LHCN-M2 (cell line): ENCODE data around the gene STPG3. TPM values are rescaled to one million over a fixed set of nuclear protein-coding genes. Genes with fewer than 3 reads are reported as not detected.
"Not testable (repeated sequence)": the region's sequence is repeated elsewhere in the genome, so short reads cannot be mapped to it uniquely, and the experiment has no call there.

Source experiments
- DNase-seq: peaks from one replicate; pipeline ENCODE4 v3.0.0-alpha.2; 2012; ENCODE audit warnings: low read depth
- total RNA-seq: library from RNA; depleted of rRNA; stranded (reverse); fragments of >200 nt; gene quantifications from 2 replicates; pipeline ENCODE4 v1.2.3, GENCODE V29; 2014

The STPG3 gene
- total RNA-seq, 1 experiment from 2014 or later, result not detected

DNA sequence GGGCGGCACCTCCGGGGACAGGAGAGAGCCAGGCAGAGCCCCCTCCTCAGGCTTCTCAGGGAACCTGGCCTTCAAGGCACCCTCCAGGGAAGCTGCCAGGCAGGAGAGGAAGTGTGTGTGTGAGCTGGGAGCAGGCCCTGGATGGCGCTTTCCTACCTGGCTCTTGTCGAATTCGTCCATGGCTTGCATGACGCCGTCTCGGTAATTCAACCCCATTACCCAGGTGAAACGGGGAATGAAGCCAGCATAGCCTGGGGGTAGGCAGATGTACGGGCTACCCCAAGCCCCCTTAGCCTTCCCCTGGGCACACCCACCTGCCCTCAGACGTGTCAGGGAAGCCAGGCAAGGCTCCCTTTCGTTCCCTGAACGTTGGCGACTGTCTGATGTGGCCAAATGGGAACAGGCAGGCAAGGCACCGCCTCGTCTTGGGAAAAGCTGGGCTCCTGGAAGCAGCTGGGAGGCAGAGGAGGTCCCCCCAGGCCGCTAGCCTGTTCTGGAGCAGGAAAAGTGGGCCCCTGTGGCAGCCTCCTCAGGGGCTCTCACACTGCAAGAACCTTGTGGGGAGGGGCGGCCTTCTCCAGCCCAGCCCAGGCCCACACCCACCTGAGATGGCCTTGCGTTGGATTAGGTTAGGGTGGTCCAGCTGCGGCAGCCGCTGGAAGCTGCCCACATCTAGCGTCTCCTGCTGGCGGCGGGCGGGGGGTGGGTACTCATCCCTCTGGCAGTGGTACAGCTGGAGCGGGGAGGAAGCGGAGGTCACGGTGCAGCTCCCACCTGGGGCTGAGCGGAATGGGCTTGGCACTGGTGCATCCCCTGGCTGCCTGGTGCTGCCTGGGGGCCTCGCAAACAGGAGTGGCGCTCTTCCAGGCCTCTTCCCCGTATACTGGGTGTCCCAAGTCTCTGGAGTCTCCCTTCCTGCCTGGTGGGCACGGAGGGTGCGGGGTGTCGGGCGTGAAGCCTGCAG lies 6.3 kb upstream of the STPG3 start:
- DNase-seq, result no peak

DNA sequence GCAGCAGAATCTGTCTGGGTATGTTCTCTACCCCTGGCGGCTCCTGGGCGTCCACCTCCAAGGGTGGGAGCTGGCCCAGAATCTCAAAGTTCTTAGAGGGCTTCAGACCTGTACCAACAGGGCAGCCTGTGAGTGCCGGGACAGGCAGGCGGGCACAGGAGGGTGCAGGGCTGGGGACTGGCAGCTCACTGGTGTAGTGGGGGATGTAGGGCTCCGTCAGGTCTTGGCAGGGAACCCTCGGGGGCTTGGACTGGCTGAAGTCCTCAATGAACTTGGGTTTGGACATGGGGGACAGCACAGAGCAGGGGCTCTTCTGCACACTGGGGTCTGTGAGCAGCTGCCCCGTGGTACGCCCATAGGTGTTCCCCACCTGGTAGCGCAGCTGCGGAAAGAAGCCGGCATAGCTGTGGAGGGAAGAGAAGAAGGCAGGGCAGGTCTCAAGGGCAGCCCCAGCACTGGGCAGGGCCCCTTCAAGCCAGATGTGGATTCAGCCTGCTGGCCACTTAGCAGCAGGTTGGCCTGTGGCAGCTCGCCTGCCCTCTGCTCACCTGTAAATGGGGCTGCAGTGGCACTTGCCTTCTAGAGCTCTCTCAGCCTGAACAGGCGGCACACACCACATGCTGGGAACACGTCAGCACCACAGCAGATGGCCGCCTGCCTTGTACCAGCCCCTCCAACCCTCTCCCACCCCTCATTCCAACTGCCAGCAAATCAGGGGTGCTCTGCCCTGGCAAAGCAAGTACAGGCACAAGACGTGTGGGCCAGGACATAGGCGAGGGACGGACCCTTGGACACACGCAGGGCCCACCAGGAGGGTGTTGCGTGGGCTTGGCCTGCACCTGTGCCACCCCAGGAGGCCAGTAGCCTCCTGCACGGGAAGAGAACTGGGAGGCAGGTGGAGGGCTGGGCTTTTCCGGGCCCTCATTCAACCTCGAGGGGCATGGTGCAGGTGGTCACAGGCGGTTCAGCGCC lies 5.3 kb upstream of the STPG3 start:
- DNase-seq, result no peak

DNA sequence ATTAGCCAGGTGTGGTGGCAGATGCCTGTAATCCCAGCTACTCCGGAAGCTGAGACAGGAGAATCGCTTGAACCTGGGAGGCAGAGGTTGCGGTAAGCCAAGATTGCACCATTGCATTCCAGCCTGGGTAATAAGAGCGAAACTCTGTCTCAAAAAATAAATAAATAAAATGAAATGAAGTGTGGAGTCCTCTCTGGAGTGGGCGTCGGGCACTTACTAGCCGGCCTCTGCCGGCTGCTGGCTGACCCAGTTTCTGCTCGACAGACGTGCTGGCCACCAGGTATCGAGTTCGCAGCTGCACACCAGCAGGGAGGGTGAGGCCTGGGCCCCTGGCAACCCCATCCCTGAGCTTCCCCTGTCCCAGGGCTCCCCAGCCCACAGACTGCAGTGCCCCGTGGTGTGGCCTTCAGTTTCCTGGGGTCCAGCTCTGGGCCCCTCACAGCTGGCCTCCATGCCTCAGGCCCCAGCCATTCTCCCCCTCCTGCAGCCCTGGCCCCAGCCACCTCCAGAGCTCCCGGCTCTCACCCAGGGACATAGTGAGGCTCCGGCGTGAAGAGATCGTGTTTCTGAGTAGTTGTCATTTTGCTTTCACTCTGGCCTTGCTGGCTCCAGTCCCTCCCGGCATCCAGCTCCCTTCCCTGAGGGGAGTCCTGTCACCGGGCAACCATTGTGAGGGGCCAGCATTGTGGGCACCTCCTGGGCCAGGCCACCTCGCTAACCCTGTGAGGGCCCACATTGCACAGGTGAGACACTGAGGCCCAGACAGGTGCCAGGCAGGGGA lies 3.8 kb upstream of the STPG3 start:
- no peak for DNase-seq

DNA sequence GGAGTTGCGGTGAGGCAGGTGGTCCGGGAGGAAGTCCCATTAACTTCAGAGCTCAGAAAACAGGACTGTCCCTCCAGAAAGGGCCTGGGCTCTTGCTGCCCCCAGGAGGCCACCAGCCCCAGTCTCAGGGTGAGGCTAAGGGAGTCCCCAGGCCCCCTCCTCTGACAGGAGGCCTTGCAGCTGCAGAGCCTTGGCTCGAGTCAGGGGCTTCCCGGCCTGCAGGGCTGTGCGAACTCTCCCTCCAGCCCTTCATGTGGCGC lies 3.2 kb upstream of the STPG3 start:
- no peak for DNase-seq

DNA sequence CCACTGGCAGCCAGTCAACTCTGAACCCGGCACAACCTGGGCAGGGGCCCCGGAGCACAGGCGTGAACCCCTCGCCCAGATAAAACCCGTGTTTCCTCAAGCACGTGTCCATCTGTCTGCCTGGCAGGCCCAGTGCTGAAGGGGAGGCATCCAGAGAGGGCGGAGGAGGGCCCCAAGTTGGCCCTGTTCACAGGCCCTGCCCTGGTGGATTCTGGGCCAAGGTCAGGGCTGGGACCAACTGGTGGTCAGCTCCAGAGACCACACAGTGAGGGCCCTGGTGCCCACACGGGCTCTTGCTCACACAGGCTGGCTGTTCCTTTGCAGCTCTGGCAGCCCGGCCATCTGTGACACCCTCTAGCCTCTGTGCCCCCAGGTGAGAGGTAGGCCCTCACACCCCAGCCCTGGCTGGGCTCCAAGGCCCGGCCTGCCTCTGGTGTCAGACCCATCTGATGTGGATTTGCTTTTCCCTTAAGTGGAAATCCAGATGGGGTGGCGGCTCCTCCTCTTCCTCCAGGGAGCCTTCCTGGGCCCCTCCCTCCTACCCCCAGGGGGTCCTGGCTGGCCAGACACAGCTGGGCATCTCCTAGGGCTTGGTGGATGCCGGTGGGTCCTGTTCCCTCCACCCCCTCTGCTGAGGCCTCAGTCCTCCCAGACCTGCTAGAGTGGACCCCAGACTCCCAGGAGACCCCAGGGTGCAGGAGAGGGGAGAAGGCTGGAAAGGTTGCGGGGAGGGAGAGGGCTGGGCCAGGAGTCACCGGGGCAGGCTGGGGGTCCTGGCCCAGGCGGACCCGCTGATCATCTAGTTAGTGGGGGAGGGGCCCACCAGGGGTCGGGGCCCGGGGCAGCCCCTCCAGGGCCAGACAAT lies 525 bp upstream of the STPG3 start:
- no peak for DNase-seq

DNA sequence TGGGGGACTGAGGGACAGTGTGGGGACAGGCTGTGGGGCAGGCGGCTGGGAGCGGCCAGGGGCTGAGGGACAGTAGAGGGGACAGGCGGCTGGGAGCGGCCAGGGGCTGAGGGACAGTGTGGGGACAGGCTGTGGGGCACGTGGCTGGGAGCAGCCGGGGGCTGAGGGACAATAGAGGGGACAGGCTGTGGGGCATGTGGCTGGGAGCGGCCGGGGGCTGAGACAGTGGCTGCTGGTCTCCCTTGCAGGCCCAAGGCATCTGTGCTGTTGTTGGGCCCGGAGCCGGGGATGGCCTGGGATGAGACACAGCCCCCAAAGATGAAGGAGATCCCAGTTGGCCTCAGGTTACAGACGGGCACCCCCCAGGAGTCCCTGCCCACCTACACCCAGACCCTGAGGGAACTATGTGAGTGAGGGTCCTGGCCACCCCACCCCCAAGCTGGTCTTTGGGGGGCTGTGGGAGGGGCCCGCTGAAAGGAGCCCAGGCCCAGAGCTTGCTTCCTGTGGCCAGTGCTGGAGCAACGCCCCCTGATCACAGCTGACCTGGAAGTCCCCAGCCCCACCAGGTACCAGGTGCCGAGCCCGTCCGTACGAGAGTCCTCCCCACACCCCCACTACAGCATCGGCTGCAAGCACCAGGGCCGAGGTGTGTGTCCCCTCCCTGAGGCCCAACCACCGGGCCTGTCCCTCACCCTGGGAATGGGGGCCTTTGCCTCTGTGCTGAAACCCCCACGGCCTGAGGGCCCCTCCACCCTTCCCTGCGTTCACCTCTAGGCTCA lies 593 bp downstream of the STPG3 start:
- DNase-seq, result no peak

DNA sequence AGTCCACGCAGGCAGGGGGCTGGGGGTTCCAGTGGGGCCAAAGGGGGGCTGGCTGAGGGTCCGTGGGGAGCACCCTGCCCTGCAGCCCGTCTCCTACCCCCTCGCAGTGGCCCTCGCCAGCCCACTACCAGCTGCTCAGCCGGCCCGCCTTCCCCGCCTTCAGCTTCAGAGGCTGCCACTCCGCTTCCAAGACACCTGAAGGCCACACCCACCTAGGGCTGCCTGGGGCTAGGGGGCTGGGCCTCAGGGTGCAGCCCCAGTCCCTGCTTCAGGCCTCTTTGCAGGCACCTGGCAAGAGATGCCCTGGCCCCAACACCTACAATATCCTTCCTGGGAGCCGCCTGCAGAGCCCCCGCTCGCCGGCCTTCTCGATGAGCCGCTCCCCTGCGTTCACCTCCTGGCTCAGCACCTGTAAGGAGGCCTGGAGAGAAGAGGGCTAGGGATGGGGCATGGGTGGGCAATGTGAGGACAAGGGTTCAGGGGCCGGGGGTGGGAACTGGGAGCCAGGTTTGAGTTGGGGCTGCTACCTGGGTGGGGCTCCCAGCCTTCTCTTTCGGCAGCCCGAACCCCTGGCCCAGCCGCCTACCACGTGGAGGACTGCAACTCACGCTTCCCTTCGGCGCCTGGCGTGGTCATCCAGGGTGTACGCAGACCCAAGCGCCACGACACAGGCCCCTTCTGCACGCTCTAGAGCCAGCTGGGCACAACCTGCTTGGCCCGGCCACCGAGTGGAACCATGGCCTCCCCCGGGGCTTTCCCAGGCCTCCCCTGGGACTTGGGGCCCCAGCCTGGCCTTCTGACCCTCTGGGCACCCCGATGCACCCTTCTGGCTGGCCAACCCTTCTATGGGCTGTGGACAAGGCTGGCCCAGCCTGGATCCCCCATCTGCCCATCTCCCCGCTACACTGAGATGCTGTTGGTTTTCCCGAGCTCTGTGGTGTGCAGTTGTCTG lies 1.7 kb downstream of the STPG3 start:
- no peak for DNase-seq

DNA sequence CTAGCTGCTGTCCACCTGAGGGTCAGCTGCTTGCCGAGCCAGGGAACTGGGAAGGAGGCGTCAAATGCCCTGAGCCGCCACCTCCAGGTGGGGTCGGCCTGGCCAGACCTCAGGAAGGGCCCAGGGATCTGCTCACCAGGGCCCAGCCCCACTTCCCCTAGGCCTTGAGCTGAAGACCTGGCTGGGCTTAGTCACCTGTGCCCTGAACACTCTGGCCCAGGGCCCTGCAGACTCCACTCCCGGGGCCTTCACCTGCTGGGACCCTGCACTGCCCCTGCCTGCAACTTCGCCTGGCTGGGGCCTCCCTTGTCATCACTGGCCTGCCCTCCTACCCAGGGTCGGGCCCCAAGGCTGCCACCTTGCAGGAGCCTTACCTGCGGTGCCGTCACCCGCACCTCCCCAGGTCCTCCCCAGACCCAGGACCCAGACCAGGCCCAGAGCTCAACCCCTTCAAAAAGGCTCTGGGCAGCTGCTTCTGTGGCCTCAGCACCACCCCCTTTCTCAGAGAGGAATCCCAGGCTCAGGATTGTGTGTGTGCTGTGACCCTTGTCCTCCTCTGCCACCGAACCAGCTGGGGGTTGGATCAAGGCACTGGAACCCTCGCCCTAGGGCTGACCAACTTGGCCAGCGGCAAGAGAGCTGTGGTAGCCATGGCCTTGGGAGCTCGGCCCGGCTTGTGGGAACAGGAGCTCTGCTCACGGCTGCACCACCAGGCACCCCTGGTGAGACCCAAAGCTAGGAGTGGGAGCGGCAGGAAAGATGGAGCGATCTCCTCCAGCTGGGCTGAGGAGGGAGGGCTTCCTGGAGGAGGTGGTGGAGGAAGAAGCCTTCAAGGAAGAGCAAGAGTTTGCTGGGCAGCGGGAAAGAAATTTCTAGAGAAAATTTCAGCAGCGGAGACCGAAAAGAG lies 2.9 kb downstream of the STPG3 start:
- DNase-seq, result no peak

DNA sequence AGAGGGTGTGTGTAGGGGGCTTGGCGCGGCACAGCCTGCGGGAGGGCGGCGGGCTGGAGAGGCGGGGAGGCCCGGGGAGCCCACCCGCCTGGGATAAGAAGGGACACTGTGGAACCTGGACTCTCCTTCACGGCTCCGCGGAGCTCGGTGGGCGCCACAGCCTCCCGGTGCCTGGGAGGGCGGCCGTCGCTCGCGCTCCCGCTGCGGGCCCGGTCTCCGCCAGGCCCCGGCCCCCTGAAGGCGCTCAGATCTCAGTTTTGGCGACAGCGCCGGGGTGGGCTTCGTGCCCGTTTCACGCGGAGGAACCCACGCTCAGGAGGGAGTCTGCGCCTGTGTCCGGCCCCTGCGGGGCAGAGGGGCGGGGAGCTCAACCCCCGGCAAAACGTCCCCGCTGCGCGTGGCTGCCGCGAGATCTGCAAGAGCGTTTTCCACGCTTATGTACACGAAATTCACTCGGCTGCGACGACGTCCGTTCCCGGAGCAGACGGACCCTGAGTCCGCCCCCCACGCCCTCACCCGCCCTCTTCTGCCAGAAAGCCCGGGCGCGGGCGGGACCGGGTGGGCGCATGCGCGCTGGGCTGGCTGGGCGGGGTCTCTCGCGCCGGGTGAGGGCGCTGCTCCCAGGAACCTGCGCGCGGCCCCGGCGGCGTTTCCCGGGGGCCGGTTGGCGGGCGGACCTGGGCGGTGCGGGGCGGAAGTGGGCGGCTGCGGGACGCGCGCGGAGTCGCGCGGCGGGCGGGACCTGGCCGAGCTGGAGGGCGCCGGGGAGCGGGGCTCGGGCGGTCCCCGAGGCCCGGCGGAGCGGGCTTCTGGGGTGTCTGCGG lies 3.8 kb downstream of the STPG3 start, which contains the start of gene NELFB:
Gene NELFB (plus strand): TSS at position 704 of the 824 bp plus-strand sequence.
- peak; percentile 83 for DNase-seq

DNA sequence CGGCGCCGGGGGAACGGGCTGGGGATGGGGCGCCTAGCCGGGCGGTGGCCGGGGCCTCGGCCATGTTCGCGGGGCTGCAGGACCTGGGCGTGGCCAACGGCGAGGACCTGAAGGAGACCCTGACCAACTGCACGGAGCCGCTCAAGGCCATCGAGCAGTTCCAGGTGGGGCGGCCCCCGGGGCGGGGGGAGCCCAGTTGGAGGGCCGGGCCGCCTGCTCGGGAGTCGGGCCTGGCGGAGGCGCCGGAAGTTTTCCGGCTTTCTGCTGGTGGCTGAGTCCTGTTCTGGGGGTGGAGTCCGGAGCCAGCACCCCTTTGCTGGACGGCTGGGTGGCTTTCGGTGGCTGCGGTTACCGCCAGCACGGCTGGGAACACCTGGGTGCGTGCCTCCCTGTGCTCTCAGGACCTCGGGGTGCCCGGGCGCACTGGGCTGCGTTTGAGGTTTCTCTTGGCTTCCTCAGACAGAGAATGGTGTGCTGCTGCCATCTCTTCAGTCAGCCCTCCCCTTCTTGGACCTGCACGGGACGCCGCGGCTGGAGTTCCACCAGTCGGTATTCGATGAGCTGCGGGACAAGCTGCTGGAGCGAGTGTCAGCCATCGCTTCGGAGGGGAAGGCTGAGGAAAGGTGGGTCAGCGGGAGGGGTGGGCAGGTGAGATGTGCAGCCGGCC lies 4.5 kb downstream of the STPG3 start:
- no peak for DNase-seq

DNA sequence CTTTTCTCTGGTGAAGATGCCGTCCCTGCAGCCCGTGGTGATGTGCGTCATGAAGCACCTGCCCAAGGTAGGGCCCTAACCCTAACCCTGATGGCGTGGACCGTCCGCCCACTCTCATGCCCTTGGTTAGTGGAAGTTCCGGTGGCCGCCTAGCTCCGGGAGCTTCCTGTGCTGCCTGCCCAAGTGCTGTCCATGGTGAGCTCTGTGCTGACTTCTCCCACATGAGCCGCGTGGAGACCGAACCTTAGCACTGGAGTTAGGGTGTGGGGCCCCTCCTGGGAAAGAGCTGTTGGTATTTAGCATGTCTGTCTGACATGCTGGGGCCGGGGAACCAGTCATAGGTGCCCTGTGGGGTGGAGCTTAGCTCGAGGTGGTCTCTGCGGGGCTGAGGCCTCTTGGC lies 5.3 kb downstream of the STPG3 start:
- DNase-seq, result no peak

DNA sequence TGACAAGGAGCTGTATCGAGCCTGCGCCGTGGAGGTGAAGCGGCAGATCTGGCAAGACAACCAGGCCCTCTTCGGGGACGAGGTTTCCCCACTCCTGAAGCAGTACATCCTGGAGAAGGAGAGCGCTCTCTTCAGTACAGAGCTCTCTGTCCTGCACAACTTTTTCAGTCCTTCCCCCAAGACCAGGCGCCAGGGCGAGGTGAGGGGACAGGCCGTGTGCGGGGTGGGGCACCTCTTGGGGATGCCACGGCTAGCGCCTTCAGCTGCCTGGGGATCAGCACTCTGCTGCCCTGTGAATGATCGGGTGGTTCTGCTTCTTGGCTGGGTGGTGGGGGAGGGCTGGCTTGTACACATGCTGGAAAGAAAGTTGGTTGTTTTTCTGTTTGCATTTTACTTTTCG lies 5.8 kb downstream of the STPG3 start:
- no peak for DNase-seq

DNA sequence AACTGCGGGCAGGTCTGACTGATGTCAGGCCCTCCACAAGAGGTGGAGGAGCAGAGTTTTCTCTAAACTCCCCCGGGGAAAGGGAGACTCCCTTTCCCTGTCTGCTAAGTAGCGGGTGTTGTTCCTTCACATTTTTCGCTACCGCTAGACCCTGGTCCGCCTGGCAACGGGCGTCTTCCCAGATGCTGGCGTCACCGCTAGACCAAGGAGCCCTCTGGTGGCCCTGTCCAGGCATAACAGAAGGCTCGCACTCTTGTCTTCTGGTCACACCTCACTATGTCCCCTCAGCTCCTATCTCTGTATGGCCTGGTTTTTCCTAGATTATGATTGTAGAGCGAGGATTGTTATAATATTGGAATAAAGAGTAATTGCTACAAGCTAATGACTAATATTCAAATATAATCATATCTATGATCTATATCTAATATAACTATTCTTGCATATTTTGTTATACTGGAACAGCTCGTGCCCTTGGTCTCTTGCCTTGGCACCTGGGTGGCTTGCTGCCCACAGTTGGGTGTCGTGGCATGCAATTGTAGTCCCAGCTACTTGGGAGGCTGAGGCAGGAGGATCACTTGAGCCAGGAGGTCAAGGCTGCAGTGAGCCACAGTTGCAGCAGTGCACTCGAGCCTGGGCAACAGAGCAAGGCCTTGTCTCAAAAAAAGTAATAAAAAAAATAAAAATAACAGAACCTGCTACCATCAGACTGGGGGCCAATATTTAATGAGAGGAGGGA lies 11.3 kb downstream of the STPG3 start:
- not testable (repeated sequence) for DNase-seq

DNA sequence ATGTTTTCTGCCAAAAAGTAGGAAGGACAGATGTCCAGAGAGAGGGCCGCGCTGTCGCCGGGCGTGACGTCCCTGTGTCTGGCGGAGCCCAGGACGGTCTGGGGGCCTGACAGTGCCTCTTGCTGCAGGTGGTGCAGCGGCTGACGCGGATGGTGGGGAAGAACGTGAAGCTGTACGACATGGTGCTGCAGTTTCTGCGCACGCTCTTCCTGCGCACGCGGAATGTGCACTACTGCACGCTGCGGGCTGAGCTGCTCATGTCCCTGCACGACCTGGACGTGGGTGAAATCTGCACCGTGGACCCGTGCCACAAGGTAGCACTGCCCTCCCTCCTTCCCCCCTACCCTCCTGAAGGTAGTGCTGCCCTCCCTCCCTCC lies 11.8 kb downstream of the STPG3 start:
- no peak for DNase-seq

DNA sequence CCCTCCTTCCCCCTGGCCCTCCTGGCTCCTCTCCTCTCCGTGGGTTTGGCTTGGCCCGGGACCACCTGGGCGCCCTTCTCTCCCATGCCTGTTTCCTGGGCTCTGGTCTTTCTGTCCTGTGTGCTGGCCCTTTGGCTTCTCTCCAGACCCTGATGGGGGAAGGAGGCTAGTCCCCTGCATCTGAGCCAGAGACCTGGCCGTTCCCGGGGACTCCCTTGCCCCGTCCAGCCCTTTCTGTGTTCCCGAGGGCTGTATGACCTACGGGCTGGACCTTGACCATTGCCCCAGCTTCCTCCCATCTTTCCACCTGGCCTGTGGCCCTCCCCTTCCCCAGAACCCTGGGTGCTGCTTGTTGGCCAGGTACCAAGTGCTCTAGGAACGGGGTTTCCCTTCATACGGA lies 12.4 kb downstream of the STPG3 start:
- no peak for DNase-seq

DNA sequence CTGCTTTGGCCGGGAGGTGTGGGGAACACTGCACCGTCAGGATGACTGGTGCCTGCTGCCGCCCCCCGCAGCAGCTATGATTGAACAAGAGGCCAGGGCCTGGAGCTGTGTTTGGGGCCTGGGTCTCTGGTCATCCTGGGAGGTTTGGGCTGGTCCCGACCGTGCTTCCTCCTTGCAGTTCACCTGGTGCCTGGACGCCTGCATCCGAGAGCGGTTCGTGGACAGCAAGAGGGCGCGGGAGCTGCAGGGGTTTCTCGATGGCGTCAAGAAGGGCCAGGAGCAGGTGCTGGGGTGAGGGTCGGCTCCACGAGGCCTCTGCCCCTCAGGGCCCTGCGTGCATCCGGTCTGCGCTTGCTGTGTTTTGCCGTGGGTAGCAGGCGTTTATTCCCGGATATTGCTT lies 13.0 kb downstream of the STPG3 start:
- no peak for DNase-seq
